ENCODE data around the gene GOLT1A. TPM values are rescaled to one million over a fixed set of nuclear protein-coding genes. Genes with fewer than 3 reads are reported as not detected.
"Not testable (repeated sequence)": the region's sequence is repeated elsewhere in the genome, so short reads cannot be mapped to it uniquely, and the experiment has no call there.

Gene GOLT1A
- total and polyA plus RNA-seq, 2 of the 8 experiments (the other 6 are each of a cell fraction or from before 2014, with no cell fraction given), result 7.5 to 8.5 TPM

DNA sequence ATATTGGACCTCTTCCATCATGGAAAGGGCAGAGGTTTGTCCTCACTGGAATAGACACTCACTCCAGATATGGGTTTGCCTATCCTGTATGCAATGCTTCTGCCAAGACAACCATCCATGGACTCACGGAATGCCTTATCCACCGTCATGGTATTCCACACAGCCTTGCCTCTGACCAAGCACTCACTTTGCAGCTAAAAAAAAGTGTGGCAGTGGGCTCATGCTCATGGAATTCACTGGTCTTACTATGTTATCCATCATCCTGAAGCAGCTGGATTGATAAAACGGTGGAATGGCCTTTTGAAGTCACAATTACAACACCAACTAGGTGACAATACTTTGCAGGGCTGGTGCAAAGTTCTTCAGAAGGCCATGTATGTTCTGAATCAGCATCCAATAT is 25.6 kb upstream of the GOLT1A start:
- H2AK5ac ChIP-seq (ENCODE audit: low read depth, low read length); H3K79me1 ChIP-seq (ENCODE audit: low read depth, low read length); POLR2A ChIA-PET (ENCODE audit: partially characterized antibody); H3K23ac ChIP-seq (ENCODE audit: insufficient read length); H4K20me1 ChIP-seq (replicated peaks in 1 of 2; ENCODE audit: control insufficient read depth in 1 of 2, insufficient read depth in 2 of 2, low read length in 2 of 2); H3K4me2 ChIP-seq (ENCODE audit: insufficient read depth in 1 of 2, low read depth in 2 of 2, low read length in 2 of 2); H2BK20ac ChIP-seq (ENCODE audit: low read length); H2AFZ ChIP-seq (ENCODE audit: low read length); H3K18ac ChIP-seq (ENCODE audit: extremely low read depth, low read length); CTCF ChIA-PET (ENCODE audit: partially characterized antibody); H3K27me3 ChIP-seq (replicated peaks in 1 of 4; ENCODE audit: control insufficient read depth in 3 of 4, extremely low read depth in 1 of 4, insufficient read depth in 3 of 4, low read length in 3 of 4); H3K9ac ChIP-seq (replicated peaks in 1 of 4; ENCODE audit: extremely low read depth in 1 of 4, low read depth in 3 of 4, low read length in 3 of 4); H3K14ac ChIP-seq (ENCODE audit: insufficient read length); H3K36me3 ChIP-seq (ENCODE audit: control insufficient read depth in 2 of 4, insufficient read depth in 4 of 4, low read length in 3 of 4); H4K8ac ChIP-seq (ENCODE audit: extremely low read depth, insufficient read depth, low read length); DNase-seq (ENCODE audit: low read depth in 1 of 2, low spot score in 2 of 2); H3K4me1 ChIP-seq (replicated peaks in 1 of 4; ENCODE audit: control insufficient read depth in 3 of 4, insufficient read depth in 4 of 4, low read length in 3 of 4); H4K91ac ChIP-seq (replicated peaks; ENCODE audit: insufficient read length, low read length); H3K4ac ChIP-seq (replicated peaks; ENCODE audit: insufficient read length, low read depth, low read length); H3K9me3 ChIP-seq (ENCODE audit: insufficient read depth in 2 of 2, low read depth in 1 of 2, low read length in 1 of 2); FAIRE-seq; H3K56ac ChIP-seq (replicated peaks; ENCODE audit: insufficient read length, low read depth, low read length); H4K5ac ChIP-seq (ENCODE audit: insufficient read length, low read depth, low read length); H3K23me2 ChIP-seq (ENCODE audit: low read depth, low read length); H2BK5ac ChIP-seq (ENCODE audit: low read depth, low read length); H3K27ac ChIP-seq (ENCODE audit: low read depth, low read length); H2BK120ac ChIP-seq (replicated peaks; ENCODE audit: low read depth, low read length); H3K4me3 ChIP-seq (ENCODE audit: extremely low read depth in 1 of 4, insufficient read depth in 2 of 4, low read depth in 3 of 4, low read length in 4 of 4); H3K79me2 ChIP-seq (ENCODE audit: control insufficient read depth in 1 of 2, insufficient read depth in 2 of 2, low read length in 2 of 2); H2BK15ac ChIP-seq (ENCODE audit: low read length); H2BK12ac ChIP-seq (ENCODE audit: low read depth, low read length): not testable (repeated sequence)
- WGBS, 2 experiments (ENCODE audit: extremely low coverage in 1 of 2, insufficient coverage in 1 of 2, insufficient read length in 1 of 2, insufficient replicate concordance in 2 of 2, low coverage in 1 of 2, low lambda C conversion rate in 2 of 2, missing lambda C conversion rate in 1 of 2), result 74% methylated on average over 3 of the region's 3 CpGs; no CpG with 5 or more reads in 1 of the 2 experiments

GRCh38 chr1:204238520-204238919 is 24.7 kb upstream of the GOLT1A start:
- H3K14ac ChIP-seq (ENCODE audit: insufficient read length); H3K79me1 ChIP-seq (ENCODE audit: low read depth, low read length); H2BK120ac ChIP-seq (replicated peaks; ENCODE audit: low read depth, low read length); H3K18ac ChIP-seq (ENCODE audit: extremely low read depth, low read length); H3K79me2 ChIP-seq (ENCODE audit: control insufficient read depth in 1 of 2, insufficient read depth in 2 of 2, low read length in 2 of 2); H4K91ac ChIP-seq (replicated peaks; ENCODE audit: insufficient read length, low read length); H3K4me3 ChIP-seq (ENCODE audit: extremely low read depth in 1 of 4, insufficient read depth in 2 of 4, low read depth in 3 of 4, low read length in 4 of 4); H3K4me2 ChIP-seq (ENCODE audit: insufficient read depth in 1 of 2, low read depth in 2 of 2, low read length in 2 of 2); H2AFZ ChIP-seq (ENCODE audit: low read length); H3K23me2 ChIP-seq (ENCODE audit: low read depth, low read length); H3K9me3 ChIP-seq (ENCODE audit: insufficient read depth in 2 of 2, low read depth in 1 of 2, low read length in 1 of 2); H4K5ac ChIP-seq (ENCODE audit: insufficient read length, low read depth, low read length); H3K56ac ChIP-seq (replicated peaks; ENCODE audit: insufficient read length, low read depth, low read length); H4K8ac ChIP-seq (ENCODE audit: extremely low read depth, insufficient read depth, low read length); H3K4me1 ChIP-seq (replicated peaks in 1 of 4; ENCODE audit: control insufficient read depth in 3 of 4, insufficient read depth in 4 of 4, low read length in 3 of 4); H2BK15ac ChIP-seq (ENCODE audit: low read length); CTCF ChIA-PET (ENCODE audit: partially characterized antibody); DNase-seq (ENCODE audit: low read depth in 1 of 2, low spot score in 2 of 2); H3K27me3 ChIP-seq (replicated peaks in 1 of 4; ENCODE audit: control insufficient read depth in 3 of 4, extremely low read depth in 1 of 4, insufficient read depth in 3 of 4, low read length in 3 of 4); H3K23ac ChIP-seq (ENCODE audit: insufficient read length); POLR2A ChIA-PET (ENCODE audit: partially characterized antibody); H2BK5ac ChIP-seq (ENCODE audit: low read depth, low read length); H3K36me3 ChIP-seq (ENCODE audit: control insufficient read depth in 2 of 4, insufficient read depth in 4 of 4, low read length in 3 of 4); H4K20me1 ChIP-seq (replicated peaks in 1 of 2; ENCODE audit: control insufficient read depth in 1 of 2, insufficient read depth in 2 of 2, low read length in 2 of 2); H2BK12ac ChIP-seq (ENCODE audit: low read depth, low read length); H3K4ac ChIP-seq (replicated peaks; ENCODE audit: insufficient read length, low read depth, low read length); H2AK5ac ChIP-seq (ENCODE audit: low read depth, low read length); H3K9ac ChIP-seq (replicated peaks in 1 of 4; ENCODE audit: extremely low read depth in 1 of 4, low read depth in 3 of 4, low read length in 3 of 4); H2BK20ac ChIP-seq (ENCODE audit: low read length); FAIRE-seq; H3K27ac ChIP-seq (ENCODE audit: low read depth, low read length): not testable (repeated sequence)
- 79% methylated on average over 2 of the region's 2 CpGs; no CpG with 5 or more reads in 1 of the 2 experiments for WGBS, 2 experiments (ENCODE audit: extremely low coverage in 1 of 2, insufficient coverage in 1 of 2, insufficient read length in 1 of 2, insufficient replicate concordance in 2 of 2, low coverage in 1 of 2, low lambda C conversion rate in 2 of 2, missing lambda C conversion rate in 1 of 2)
